K562 (cell line): ENCODE measurements around the gene PBRM1. TPM values are rescaled to one million over a fixed set of nuclear protein-coding genes. Genes with fewer than 3 reads are reported as not detected.
A peak's percentile ranks its signal among the peaks of the same experiment; 100 is the strongest.

ENCODE experiments used
- ATAC-seq: fragments of 200-7000 bp; cut with Tn5 transposase; 3 replicates; pipeline ENCODE4 v1.9.1; 2020; ENCODE audit warnings: moderate library complexity
- BruUV-seq: library from RNA; stranded (reverse); fragments of 400-500 nt; replicated peaks from 2 replicates; lab custom pipeline; 2021; lab: Mats Ljungman, UMichigan
- CTCF ChIA-PET: fragments of 300-600 bp; formaldehyde crosslinking; extraction: SDS; loops from one replicate; lab custom pipeline; 2021; ENCODE audit warnings: low intra/inter-chr PET ratio; lab: Yijun Ruan, JAX
- POLR2A ChIA-PET: fragments of 300-600, 350-650 bp; sonication (Branson Sonifier 250); formaldehyde crosslinking; extraction: SDS; loops from one replicate; lab custom pipeline; 2021; ENCODE audit warnings: antibody characterized with exemption, inconsistent platforms; lab: Yijun Ruan, JAX
- DNase-seq, 4 experiments: peaks; one replicate each; pipeline versions ENCODE4 v3.0.0 to v3.0.0-alpha.2; 2011 to 2018; ENCODE audit warnings: low spot score in 3 of 4, mixed read lengths in 3 of 4; ENCODE audit errors: extremely low read depth in 1 of 4
- FAIRE-seq: peaks from 2 replicates; lab custom pipeline; 2011; peaks lifted over from hg19 to GRCh38; lab: Jason Lieb, UNC
- H2AFZ ChIP-seq: 2 replicates; pipeline ENCODE4 v1.6.0; 2011; ENCODE audit warnings: low read depth, low read length, control low read depth, inconsistent platforms
- H3K27ac ChIP-seq: fragments of 200-600 bp; 3 replicates; pipeline ENCODE4 v1.8.0; 2011; ENCODE audit warnings: low read depth, mild to moderate bottlenecking, control low read depth, inconsistent platforms, low read length, moderate library complexity, mixed read lengths; ENCODE audit errors: extremely low read depth
- H3K27me3 ChIP-seq, 2 experiments: fragments of 300-600 bp in 1 of 2; 2 replicates in 1 of 2; 3 replicates in 1 of 2; pipeline versions ENCODE4 v1.6.0 to v1.8.0; 2011; ENCODE audit warnings: inconsistent platforms in 2 of 2, low read length in 2 of 2, mild to moderate bottlenecking in 1 of 2, mixed read lengths in 1 of 2, moderate library complexity in 1 of 2; ENCODE audit not compliant: control insufficient read depth in 2 of 2, insufficient read depth in 2 of 2
- H3K36me3 ChIP-seq: fragments of 300-600 bp; 3 replicates; pipeline ENCODE4 v1.8.0; 2011; ENCODE audit warnings: mild to moderate bottlenecking, low read length, inconsistent platforms; ENCODE audit not compliant: control insufficient read depth, insufficient read depth
- H3K4me1 ChIP-seq, 2 experiments: fragments of 200-600 bp in 1 of 2; replicated peaks in 1 of 2; 2 replicates in 1 of 2; 3 replicates in 1 of 2; pipeline versions ENCODE4 v1.5.1 to v1.8.0; 2011; ENCODE audit warnings: inconsistent platforms in 2 of 2, low read length in 2 of 2, mild to moderate bottlenecking in 1 of 2, mixed read lengths in 1 of 2, moderate library complexity in 1 of 2; ENCODE audit not compliant: control insufficient read depth in 2 of 2, insufficient read depth in 2 of 2
- H3K4me2 ChIP-seq: 2 replicates; pipeline ENCODE4 v1.6.1; 2011; ENCODE audit warnings: low read length, control low read depth, inconsistent platforms, mixed read lengths; ENCODE audit not compliant: insufficient read depth
- H3K4me3 ChIP-seq: fragments of 200-600 bp; sonication (generic), shearing (Covaris generic); 2 replicates; pipeline ENCODE4 v1.5.1; 2016; ENCODE audit warnings: control low read depth, inconsistent platforms
- H3K79me2 ChIP-seq: fragments of 200-600 bp; 3 replicates; pipeline ENCODE4 v1.8.0; 2011; ENCODE audit warnings: low read length, inconsistent platforms; ENCODE audit not compliant: control insufficient read depth, insufficient read depth
- H3K9ac ChIP-seq, 2 experiments: 2 replicates each; pipeline versions ENCODE4 v1.6.0 to v1.6.1; 2011; ENCODE audit warnings: low read depth in 2 of 2, low read length in 2 of 2, control low read depth in 1 of 2, inconsistent platforms in 1 of 2, mild to moderate bottlenecking in 1 of 2, mixed read lengths in 1 of 2; ENCODE audit not compliant: insufficient read depth in 1 of 2
- H3K9me1 ChIP-seq: one replicate; pipeline ENCODE4 v1.6.0; 2011; ENCODE audit warnings: inconsistent platforms, mild to moderate bottlenecking, low read length, moderate library complexity; ENCODE audit not compliant: control insufficient read depth, insufficient read depth
- H3K9me3 ChIP-seq: replicated peaks from 2 replicates; pipeline ENCODE4 v1.5.1; 2011; ENCODE audit warnings: low read depth, low read length, inconsistent platforms; ENCODE audit not compliant: control insufficient read depth, insufficient read depth
- H4K20me1 ChIP-seq: replicated peaks from 2 replicates; pipeline ENCODE4 v1.6.1; 2011; ENCODE audit warnings: low read length, inconsistent platforms, mixed read lengths; ENCODE audit not compliant: control insufficient read depth, insufficient read depth
- EP400 ChIP-seq: fragments of 450-650 bp; IDR thresholded peaks from 2 replicates; pipeline ENCODE4 v1.6.1; 2017; ENCODE audit warnings: antibody characterized with exemption, mild to moderate bottlenecking, moderate library complexity
- HES1 ChIP-seq: fragments of 450-650 bp; IDR thresholded peaks from 2 replicates; pipeline ENCODE4 v1.6.1; 2016; ENCODE audit warnings: low read depth, mild to moderate bottlenecking, moderate library complexity
- MBD1 ChIP-seq: fragments of 250-450 bp; sonication (Bioruptor Pico); IDR thresholded peaks from 2 replicates; pipeline ENCODE4 v1.8.0; 2022; ENCODE audit warnings: inconsistent platforms
- MXI1 ChIP-seq: IDR thresholded peaks from 2 replicates; pipeline ENCODE4 v1.6.1; 2011; ENCODE audit warnings: low read depth, mild to moderate bottlenecking, improper control_type of control experiment, low read length
- PATZ1 ChIP-seq: fragments of 250-450 bp; sonication (Bioruptor Pico); IDR thresholded peaks from 2 replicates; pipeline ENCODE4 v1.5.0; 2020; ENCODE audit warnings: mild to moderate bottlenecking, borderline replicate concordance
- PHF8 ChIP-seq: fragments of 200-600 bp; sonication (generic); IDR thresholded peaks from 2 replicates; pipeline ENCODE4 v1.6.1; 2012; ENCODE audit warnings: mixed run types, mild to moderate bottlenecking, inconsistent platforms, low read length, moderate library complexity, borderline replicate concordance
- POLR2A ChIP-seq: fragments of 450-650 bp; conservative IDR thresholded peaks from 2 replicates; pipeline ENCODE4 v1.6.1; 2016
- RCOR1 ChIP-seq, 2 experiments: IDR thresholded peaks; 2 replicates each; pipeline ENCODE4 v1.6.1; 2012; ENCODE audit warnings: low read depth in 2 of 2, low read length in 2 of 2, borderline replicate concordance in 1 of 2, improper control_type of control experiment in 1 of 2
- RNF2 ChIP-seq: sonication (generic); IDR thresholded peaks from 2 replicates; pipeline ENCODE4 v1.6.1; 2016
- THAP12 ChIP-seq: fragments of 250-450 bp; sonication (Bioruptor Pico); IDR thresholded peaks from 2 replicates; pipeline ENCODE4 v1.9.0; 2021; ENCODE audit warnings: mild to moderate bottlenecking, inconsistent platforms
- ZNF121 ChIP-seq: sonication (generic); formaldehyde crosslinking; conservative IDR thresholded peaks from 2 replicates; pipeline ENCODE4 v1.8.0; 2022; ENCODE audit warnings: missing genetic modification reagents
- ZNF263 ChIP-seq: sonication (generic); formaldehyde crosslinking; IDR thresholded peaks from 2 replicates; pipeline ENCODE4 v1.8.0; 2022; ENCODE audit warnings: mild to moderate bottlenecking, missing genetic modification reagents, borderline replicate concordance
- WGBS: fragments of 100-300 bp; shearing (Covaris generic); methylation state at CpG from one replicate; pipeline ENCODE4 v1.1.6; 2016; ENCODE audit warnings: low coverage, mixed read lengths; ENCODE audit not compliant: insufficient coverage; ENCODE audit errors: missing lambda C conversion rate; 5-methylcytosine and 5-hydroxymethylcytosine counted together
- in situ Hi-C: fragments of 300-500 bp; cut with MboI; formaldehyde crosslinking; loops from 4 replicates; pipeline ENCODE4 v1.15.0; 2018; ENCODE audit warnings: inconsistent platforms, mixed read lengths
- intact Hi-C: fragments of 100-400 bp; cut with micrococcal nuclease; formaldehyde crosslinking; loops from 2 replicates; pipeline ENCODE4 v1.14.2; 2022
- polyA plus RNA-seq, 8 experiments: library from polyadenylated mRNA; depleted of rRNA in 4 of 8; stranded (reverse) in 5 of 8; unstranded in 3 of 8; fragments of >200 nt; fragmentation: Nextera tagmentation in 2 of 8; fragmentation: Illumina TruSeq in 1 of 8; extraction: Ambion mirVana in 2 of 8; extraction: Trizol in 1 of 8; gene quantifications; 2 replicates each; pipeline versions ENCODE4 v1.2.1 to v1.2.3, GENCODE V29; 2011 to 2014; ENCODE audit warnings: inconsistent platforms in 1 of 8, missing spikeins in 1 of 8
- total RNA-seq, 7 experiments: library from RNA; depleted of rRNA in 6 of 7; stranded (reverse); fragments of >200 nt in 6 of 7; fragmentation: Illumina TruSeq in 2 of 7; extraction: Trizol in 2 of 7; gene quantifications; 2 replicates each; pipeline versions ENCODE4 v1.2.1 to v1.2.3, GENCODE V29; 2011 to 2021; ENCODE audit warnings: low replicate concordance in 1 of 7
- TF ChIP-seq, protein P1 (sequence below): sonication (generic); formaldehyde crosslinking; IDR thresholded peaks from 2 replicates; pipeline ENCODE4 v1.8.1; 2023; ENCODE audit warnings: mild to moderate bottlenecking, missing genetic modification reagents, moderate library complexity

The PBRM1 gene
- total and polyA plus RNA-seq, 9 of the 15 experiments (the other 6 are each of a cell fraction or from before 2014, with no cell fraction given): 3.9 to 31.8 (median 19.0) TPM

GRCh38 chr3:52535411-52536111 is 150.2 kb downstream of the PBRM1 start:
- ATAC-seq (no peak), DNase-seq (no peak), FAIRE-seq (peak; percentile 73)
- peak overlapping the region in 1 of 2 experiments; percentile 70; a peak in 1 of 4 replicates for H3K9ac ChIP-seq
- intact Hi-C loops (loop anchor here (2.0 kb wide), 2 partner anchors 53 to 147 kb away; no protein-coding TSS in a partner anchor), in situ Hi-C loops (no loop called here)
- ChIA-PET CTCF (no interaction called here), POLR2A (interaction anchor here (0.8 to 1.4 kb wide), 4 partner anchors 9 to 151 kb away, joined by 3 to 6 read pairs (median 4); partner anchors contain the start of genes GNL3 and PBRM1)
- WGBS: 54% methylated on average over 19 of the region's 19 CpGs
- peaks cover 39% of the 10 kb centered on the region; the same call in 2 of the 3 replicates for H3K36me3 ChIP-seq
- peak overlapping the region; percentile 57; the same call in 1 of the 2 replicates for H3K4me3 ChIP-seq
- H3K4me1 ChIP-seq: peaks cover 39 to 55% of the 10 kb centered on the region in 2 experiments
- peak overlapping the region; percentile 16; the same call in 1 of the 2 replicates for H2AFZ ChIP-seq
- H3K9me1 ChIP-seq: peaks cover 12% of the 10 kb centered on the region
- H3K27ac ChIP-seq: peak overlapping the region; percentile 75
- no peaks in the 10 kb centered on the region for H3K9me3 ChIP-seq
- H3K4me2 ChIP-seq: peak overlapping the region; percentile 85
- H4K20me1 ChIP-seq: peaks cover 27% of the 10 kb centered on the region
- no TSS peak for BruUV-seq
- no peaks in the 10 kb centered on the region for H3K27me3 ChIP-seq
- H3K79me2 ChIP-seq: peaks cover 87% of the 10 kb centered on the region
- TF ChIP-seq EP400: 0 out of 2 replicates have a peak, but pooled peaks have one; percentile 9
- no peak for TF ChIP-seq MXI1
- TF ChIP-seq PHF8: no peak
- no peak for TF ChIP-seq POLR2A
- TF ChIP-seq, protein P1, sequence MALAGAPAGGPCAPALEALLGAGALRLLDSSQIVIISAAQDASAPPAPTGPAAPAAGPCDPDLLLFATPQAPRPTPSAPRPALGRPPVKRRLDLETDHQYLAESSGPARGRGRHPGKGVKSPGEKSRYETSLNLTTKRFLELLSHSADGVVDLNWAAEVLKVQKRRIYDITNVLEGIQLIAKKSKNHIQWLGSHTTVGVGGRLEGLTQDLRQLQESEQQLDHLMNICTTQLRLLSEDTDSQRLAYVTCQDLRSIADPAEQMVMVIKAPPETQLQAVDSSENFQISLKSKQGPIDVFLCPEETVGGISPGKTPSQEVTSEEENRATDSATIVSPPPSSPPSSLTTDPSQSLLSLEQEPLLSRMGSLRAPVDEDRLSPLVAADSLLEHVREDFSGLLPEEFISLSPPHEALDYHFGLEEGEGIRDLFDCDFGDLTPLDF (CRISPR knock-in tag): no peak
- no peak for TF ChIP-seq HES1
- no peak for TF ChIP-seq THAP12 (CRISPR knock-in tag)
- TF ChIP-seq MBD1 (CRISPR knock-in tag): 0 out of 2 replicates have a peak, but pooled peaks have one; percentile 34
- TF ChIP-seq ZNF121: peak; percentile 39; the same call in 1 of the 2 replicates
- no peak for TF ChIP-seq PATZ1 (CRISPR knock-in tag)
- TF ChIP-seq RNF2: no peak
- no peak for TF ChIP-seq RCOR1 (IDR thresholded peaks at IDR 0.05; ENCODE audit: borderline replicate concordance in 1 of 2, low read depth in 2 of 2, low read length in 2 of 2)
- peak; percentile 14; the same call in 1 of the 2 replicates for TF ChIP-seq ZNF263 (CRISPR knock-in tag)
